Thymus (tissue), 11 donors: ENCODE measurements around the gene LDLRAD1. TPM values are rescaled to one million over a fixed set of nuclear protein-coding genes. Genes with fewer than 3 reads are reported as not detected.
A peak's percentile ranks its signal among the peaks of the same experiment; 100 is the strongest.

Source experiments
- DNase-seq, 9 donors: peaks; one replicate each; pipeline ENCODE4 v3.0.0-alpha.2; 2013; ENCODE audit warnings: low spot score in 9 of 9, low read depth in 6 of 9, missing footprints in 1 of 9
- H3K27ac ChIP-seq, 2 donors: one replicate each; pipeline ENCODE4 v1.5.1; 2013; ENCODE audit warnings: control low read depth in 1 of 2, low read depth in 1 of 2, low read length in 1 of 2, mild to moderate bottlenecking in 1 of 2, moderate library complexity in 1 of 2
- H3K27me3 ChIP-seq, 2 donors: one replicate each; pipeline ENCODE4 v1.5.1; 2013; ENCODE audit warnings: low read length in 1 of 2; ENCODE audit not compliant: control insufficient read depth in 2 of 2, insufficient read depth in 1 of 2
- H3K36me3 ChIP-seq, 2 donors: one replicate each; pipeline ENCODE4 v1.5.1; 2013; ENCODE audit warnings: low read length in 1 of 2, mild to moderate bottlenecking in 1 of 2, moderate library complexity in 1 of 2; ENCODE audit not compliant: control insufficient read depth in 2 of 2, insufficient read depth in 2 of 2
- H3K4me1 ChIP-seq, 2 donors: one replicate each; pipeline ENCODE4 v1.5.1; 2013; ENCODE audit warnings: low read length in 2 of 2; ENCODE audit not compliant: control insufficient read depth in 2 of 2, insufficient read depth in 2 of 2
- H3K4me3 ChIP-seq, 2 donors: one replicate each; pipeline ENCODE4 v1.5.1; 2013; ENCODE audit warnings: low read length in 2 of 2, control low read depth in 1 of 2, mild to moderate bottlenecking in 1 of 2
- H3K9me3 ChIP-seq, 2 donors: one replicate each; pipeline ENCODE4 v1.5.1; 2013; ENCODE audit warnings: low read length in 1 of 2, mild to moderate bottlenecking in 1 of 2; ENCODE audit not compliant: control insufficient read depth in 2 of 2, insufficient read depth in 1 of 2
- WGBS: extraction: QIAGEN DNeasy Blood & Tissue Kit; methylation state at CpG from one replicate; pipeline ENCODE4 v1.1.7; 2013; 5-methylcytosine and 5-hydroxymethylcytosine counted together
- polyA plus RNA-seq: library from polyadenylated mRNA; stranded (reverse); fragments of 200-250 nt; gene quantifications from one replicate; pipeline ENCODE4 v1.2.3, GENCODE V29; 2013
- total RNA-seq: library from RNA; stranded (reverse); fragments of 120-200 nt; gene quantifications from one replicate; pipeline ENCODE4 v1.2.4, GENCODE V29; 2013
- donor health status: healthy.

Gene LDLRAD1
- total and polyA plus RNA-seq, 2 donors: 0.18 TPM; not detected in 1

DNA sequence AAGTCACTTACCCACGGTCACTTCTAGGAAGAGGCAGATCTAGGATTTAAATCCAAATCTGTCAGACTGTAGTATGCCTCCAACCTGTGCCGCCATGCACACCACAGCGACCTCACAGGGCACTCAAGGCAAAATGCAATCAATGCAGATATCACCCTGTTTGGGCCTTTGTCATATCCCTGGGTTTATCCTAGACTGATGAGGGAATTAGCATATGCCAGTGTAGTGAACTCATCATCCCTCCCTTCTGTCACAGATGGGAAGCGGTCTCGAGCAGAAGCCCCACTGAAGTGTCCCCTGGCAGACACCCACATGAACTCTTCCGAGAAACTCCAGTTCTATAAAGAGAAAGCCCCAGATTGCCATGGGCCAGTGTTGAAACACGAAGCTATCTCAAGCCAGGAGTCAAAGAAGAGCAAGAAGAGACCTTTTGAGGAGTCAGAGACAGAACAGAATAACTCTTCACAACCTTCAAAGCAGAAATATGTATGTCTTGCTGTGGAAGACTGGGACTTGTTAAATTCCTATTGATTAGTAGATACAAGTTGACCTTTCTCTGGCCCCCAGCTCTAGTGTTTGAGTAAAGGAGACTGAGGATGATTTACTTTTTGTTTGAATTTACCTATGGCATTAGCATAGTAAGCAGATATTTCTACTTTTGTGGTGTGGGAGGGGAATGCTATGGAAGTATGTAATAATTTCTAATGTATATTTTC is 50.4 kb downstream of the LDLRAD1 start:
- Histone ChIP-seq H3K27me3 (no peaks in the 10 kb centered on the region), H3K4me1 (no peaks in the 10 kb centered on the region), H3K27ac (no peak overlapping the region), H3K9me3 (no peaks in the 10 kb centered on the region), H3K4me3 (no peak overlapping the region), H3K36me3 (peaks cover 36 to 45% of the 10 kb centered on the region in 2 donors)
- WGBS: 98% methylated on average over 7 of the region's 7 CpGs
- DNase-seq: no peak

- Histone ChIP-seq H3K36me3 (peaks cover 39 to 51% of the 10 kb centered on the region in 2 donors), H3K4me1 (no peaks in the 10 kb centered on the region), H3K27me3 (no peaks in the 10 kb centered on the region), H3K9me3 (no peaks in the 10 kb centered on the region), H3K27ac (no peak overlapping the region), H3K4me3 (no peak overlapping the region)
- DNase-seq: no peak
- WGBS: 99% methylated on average over 3 of the region's 3 CpGs
Observed at GRCh38 chr1:53966794-53967193, 51.2 kb downstream of the LDLRAD1 start.

GRCh38 chr1:53964109-53964508 is 53.9 kb downstream of the LDLRAD1 start:
- H3K27ac ChIP-seq: no peak overlapping the region
- peaks cover 40 to 56% of the 10 kb centered on the region in 2 donors for H3K36me3 ChIP-seq
- no peaks in the 10 kb centered on the region for H3K4me1 ChIP-seq
- no peaks in the 10 kb centered on the region for H3K9me3 ChIP-seq
- H3K27me3 ChIP-seq: no peaks in the 10 kb centered on the region
- WGBS: 91% methylated on average over 5 of the region's 5 CpGs
- DNase-seq: no peak
- H3K4me3 ChIP-seq: no peak overlapping the region

GRCh38 chr1:53963460-53963859 is 54.5 kb downstream of the LDLRAD1 start:
- Histone ChIP-seq H3K9me3 (no peaks in the 10 kb centered on the region), H3K27me3 (no peaks in the 10 kb centered on the region), H3K4me1 (no peaks in the 10 kb centered on the region), H3K36me3 (peaks cover 40 to 52% of the 10 kb centered on the region in 2 donors), H3K27ac (no peak overlapping the region), H3K4me3 (no peak overlapping the region)
- DNase-seq: no peak
- over 99% methylated on average over 4 of the region's 4 CpGs for WGBS

DNA sequence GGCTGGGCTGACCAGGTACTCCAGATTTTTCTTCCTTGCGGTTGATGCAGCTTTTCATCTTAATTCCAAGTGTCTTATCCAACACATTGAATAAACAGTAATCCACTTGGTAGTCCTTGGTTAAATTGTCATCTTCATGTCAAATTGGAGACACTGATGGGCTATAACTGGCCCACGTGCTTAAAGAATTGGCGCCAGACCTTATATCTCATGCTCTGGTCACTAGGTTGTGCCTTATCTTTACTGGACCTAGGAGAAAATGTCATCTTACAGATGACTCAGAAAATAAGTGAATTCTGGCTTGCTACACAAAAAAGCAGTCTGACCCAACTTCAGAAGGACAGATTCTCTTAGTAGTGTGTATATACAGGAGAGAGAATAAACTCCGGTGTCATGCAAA is 55.6 kb downstream of the LDLRAD1 start:
- Histone ChIP-seq H3K27me3 (no peaks in the 10 kb centered on the region), H3K4me3 (no peak overlapping the region), H3K27ac (no peak overlapping the region), H3K4me1 (no peaks in the 10 kb centered on the region), H3K36me3 (peaks cover 34 to 49% of the 10 kb centered on the region in 2 donors), H3K9me3 (no peaks in the 10 kb centered on the region)
- 98% methylated on average over 4 of the region's 4 CpGs for WGBS
- no peak for DNase-seq

DNA sequence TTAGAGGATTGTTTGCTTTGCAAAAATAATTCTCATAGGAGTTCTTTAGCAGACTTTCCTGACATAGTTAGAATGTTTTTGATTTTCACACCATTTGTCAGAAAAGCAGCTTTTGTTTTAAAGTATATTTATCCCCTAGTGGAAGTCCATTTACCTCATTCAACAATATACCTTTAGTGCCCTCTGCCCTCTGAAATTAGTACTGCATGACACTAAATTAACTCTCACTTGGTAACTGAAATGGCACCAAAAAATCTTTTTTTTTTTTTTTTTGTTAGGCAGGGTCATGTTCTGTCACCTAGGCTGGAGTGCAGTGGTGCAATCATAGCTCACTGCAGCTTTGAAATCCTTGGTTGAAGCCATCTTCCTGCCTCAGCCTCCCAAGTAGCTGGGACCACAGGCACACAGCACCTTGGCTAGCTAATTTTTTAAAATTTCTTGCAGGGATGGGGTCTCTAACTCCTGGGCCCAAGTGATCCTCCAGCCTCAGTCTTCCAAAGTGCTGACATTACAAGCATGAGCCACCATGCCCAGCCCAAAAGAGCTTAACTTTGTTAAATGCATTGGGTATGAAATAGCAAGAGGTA is 58.2 kb downstream of the LDLRAD1 start:
- peaks cover 26 to 46% of the 10 kb centered on the region in 2 donors for H3K36me3 ChIP-seq
- peak in 4 of 9 donors; percentile 14 to 63 (median 28) for DNase-seq
- no peak overlapping the region for H3K4me3 ChIP-seq
- no peaks in the 10 kb centered on the region for H3K9me3 ChIP-seq
- no peaks in the 10 kb centered on the region for H3K4me1 ChIP-seq
- H3K27me3 ChIP-seq: no peaks in the 10 kb centered on the region
- H3K27ac ChIP-seq: no peak overlapping the region

Other genes starting within 250 kb of the LDLRAD1 start
- 22.1 TPM for gene NDC1, start 179.9 kb downstream of the LDLRAD1 start, total RNA-seq
- 9.4 TPM for gene NDC1, start 179.9 kb downstream of the LDLRAD1 start, polyA plus RNA-seq
- gene YIPF1, start 128.4 kb downstream of the LDLRAD1 start, total RNA-seq: 26.4 TPM
- gene YIPF1, start 128.4 kb downstream of the LDLRAD1 start, polyA plus RNA-seq: 29.6 TPM
- gene DIO1, start 124.0 kb downstream of the LDLRAD1 start, total RNA-seq: 0.05 TPM
- gene DIO1, start 124.0 kb downstream of the LDLRAD1 start, polyA plus RNA-seq: 0.18 TPM
- 52.3 TPM for gene IFT25, start 72.5 kb downstream of the LDLRAD1 start, total RNA-seq
- 39.9 TPM for gene IFT25, start 72.5 kb downstream of the LDLRAD1 start, polyA plus RNA-seq
- 18.7 TPM for gene LRRC42, start 71.8 kb downstream of the LDLRAD1 start, total RNA-seq
- gene LRRC42, start 71.8 kb downstream of the LDLRAD1 start, polyA plus RNA-seq: 17.5 TPM
- 233 TPM for gene TMEM59, start 35.0 kb upstream of the LDLRAD1 start, total RNA-seq
- gene TMEM59, start 35.0 kb upstream of the LDLRAD1 start, polyA plus RNA-seq: 185 TPM
- 5.2 TPM for gene TCEANC2, start 35.4 kb upstream of the LDLRAD1 start, total RNA-seq
- 4.0 TPM for gene TCEANC2, start 35.4 kb upstream of the LDLRAD1 start, polyA plus RNA-seq
- not detected for gene CDCP2, start 134.8 kb upstream of the LDLRAD1 start, total RNA-seq
- not detected for gene CDCP2, start 134.8 kb upstream of the LDLRAD1 start, polyA plus RNA-seq
- 2.6 TPM for gene CYB5RL, start 181.8 kb upstream of the LDLRAD1 start, total RNA-seq
- 1.9 TPM for gene CYB5RL, start 181.8 kb upstream of the LDLRAD1 start, polyA plus RNA-seq
- 62.0 TPM for gene MRPL37, start 182.0 kb upstream of the LDLRAD1 start, total RNA-seq
- 29.5 TPM for gene MRPL37, start 182.0 kb upstream of the LDLRAD1 start, polyA plus RNA-seq